Mammary epithelial cell (primary cell): ENCODE measurements around the gene TIMM23B.
"Not testable (repeated sequence)": the region's sequence is repeated elsewhere in the genome, so short reads cannot be mapped to it uniquely, and the experiment has no call there.

Experiments
- CTCF ChIP-seq, 2 donors: IDR thresholded peaks in 1 of 2; conservative IDR thresholded peaks in 1 of 2; 2 replicates each; pipeline ENCODE4 v1.5.1; 2011 to 2012; ENCODE audit warnings: inconsistent platforms in 2 of 2, low read length in 2 of 2, mild to moderate bottlenecking in 2 of 2, control low read depth in 1 of 2, low read depth in 1 of 2; ENCODE audit not compliant: insufficient read depth in 1 of 2; ENCODE audit errors: extremely low read depth in 1 of 2
- EZH2 ChIP-seq: IDR thresholded peaks from 2 replicates; pipeline ENCODE4 v1.6.1; 2012; ENCODE audit warnings: low read length, inconsistent platforms, borderline replicate concordance

GRCh38 chr10:50015596-50016220 is 73.9 kb downstream of the TIMM23B start:
- TF ChIP-seq CTCF (conservative IDR thresholded peaks at IDR 0.05 in 1 of 2, IDR thresholded peaks at IDR 0.05 in 1 of 2; ENCODE audit: extremely low read depth in 1 of 2, insufficient read depth in 1 of 2, low read depth in 1 of 2, low read length in 2 of 2); EZH2: not testable (repeated sequence)
